ENCODE results near the gene IRF1. TPM values are rescaled to one million over a fixed set of nuclear protein-coding genes. Genes with fewer than 3 reads are reported as not detected.

Gene IRF1
- total RNA-seq, 1 experiment from 2014 or later = 5.7 TPM

DNA sequence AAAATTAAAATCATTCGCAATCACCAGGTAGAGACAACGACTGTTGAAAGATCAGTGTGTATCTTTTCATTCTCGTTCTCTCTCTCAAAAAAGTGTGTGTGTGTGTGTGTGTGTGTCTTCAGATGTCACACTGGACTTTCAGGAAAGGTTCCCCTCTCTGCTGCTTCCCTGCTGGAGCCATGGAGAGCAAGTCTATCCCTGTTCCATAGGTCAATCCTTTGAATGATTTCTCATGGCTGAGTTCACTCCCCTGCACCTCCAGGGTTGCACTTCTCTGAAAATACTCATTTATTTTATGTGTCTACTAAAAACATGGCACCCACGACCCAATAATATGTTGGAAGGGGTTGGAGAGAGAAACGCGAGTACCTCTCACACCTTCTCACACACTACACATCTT, 28.2 kb downstream of the IRF1 start:
- Histone ChIP-seq H3K4me1 (ENCODE audit: insufficient read depth, low read length, poor library complexity, severe bottlenecking) (peaks cover 27% of the 10 kb centered on the region), H3K4me3 (ENCODE audit: low read depth, low read length, poor library complexity, severe bottlenecking) (no peak overlapping the region)

DNA sequence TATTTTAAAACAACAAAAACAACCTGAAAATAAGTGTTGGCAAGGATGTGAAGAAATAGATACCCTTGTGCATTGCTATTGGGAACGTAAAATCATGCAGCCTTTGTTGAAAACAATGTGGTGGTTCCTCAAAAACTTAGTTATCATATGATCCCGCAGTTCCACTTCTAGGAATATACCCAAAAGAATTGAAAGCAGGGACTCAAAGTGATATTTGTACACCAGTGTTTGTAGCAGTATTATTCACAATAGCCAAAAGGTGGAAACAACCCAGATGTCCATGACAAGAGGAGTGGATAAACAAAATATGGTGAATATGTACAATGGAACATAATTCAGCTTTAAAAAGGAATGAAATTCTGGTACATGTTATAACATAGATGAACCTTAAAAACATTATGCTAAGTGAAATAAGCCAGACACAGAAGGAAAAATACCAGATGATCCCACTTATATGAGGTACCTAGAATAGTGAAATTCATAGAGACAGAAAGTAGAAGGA, 29.0 kb downstream of the IRF1 start:
- intact Hi-C loops (cut with micrococcal nuclease; ENCODE audit: unreplicated experiment) = no loop called here
- Histone ChIP-seq H3K36me3 (ENCODE audit: insufficient read depth, low read length, poor library complexity, severe bottlenecking) (no peaks in the 10 kb centered on the region), H3K4me3 (ENCODE audit: low read depth, low read length, poor library complexity, severe bottlenecking) (no peak overlapping the region), H3K4me1 (ENCODE audit: insufficient read depth, low read length, poor library complexity, severe bottlenecking) (peaks cover 29% of the 10 kb centered on the region), H3K27me3 (replicated peaks; ENCODE audit: insufficient read depth, low read depth, low read length, poor library complexity) (no peaks in the 10 kb centered on the region), H3K9me3 (ENCODE audit: low read depth, low read length, poor library complexity, severe bottlenecking) (no peaks in the 10 kb centered on the region), H3K27ac (ENCODE audit: low read depth, low read length, poor library complexity, severe bottlenecking) (no peak overlapping the region)
- DNase-seq (ENCODE audit: low spot score) = no peak
- ChIA-PET CTCF (no interaction called here), POLR2A (ENCODE audit: low non-redundant PET) (no interaction called here)
- no TSS peak for BruUV-seq (replicated peaks)
- TF ChIP-seq, protein P1, sequence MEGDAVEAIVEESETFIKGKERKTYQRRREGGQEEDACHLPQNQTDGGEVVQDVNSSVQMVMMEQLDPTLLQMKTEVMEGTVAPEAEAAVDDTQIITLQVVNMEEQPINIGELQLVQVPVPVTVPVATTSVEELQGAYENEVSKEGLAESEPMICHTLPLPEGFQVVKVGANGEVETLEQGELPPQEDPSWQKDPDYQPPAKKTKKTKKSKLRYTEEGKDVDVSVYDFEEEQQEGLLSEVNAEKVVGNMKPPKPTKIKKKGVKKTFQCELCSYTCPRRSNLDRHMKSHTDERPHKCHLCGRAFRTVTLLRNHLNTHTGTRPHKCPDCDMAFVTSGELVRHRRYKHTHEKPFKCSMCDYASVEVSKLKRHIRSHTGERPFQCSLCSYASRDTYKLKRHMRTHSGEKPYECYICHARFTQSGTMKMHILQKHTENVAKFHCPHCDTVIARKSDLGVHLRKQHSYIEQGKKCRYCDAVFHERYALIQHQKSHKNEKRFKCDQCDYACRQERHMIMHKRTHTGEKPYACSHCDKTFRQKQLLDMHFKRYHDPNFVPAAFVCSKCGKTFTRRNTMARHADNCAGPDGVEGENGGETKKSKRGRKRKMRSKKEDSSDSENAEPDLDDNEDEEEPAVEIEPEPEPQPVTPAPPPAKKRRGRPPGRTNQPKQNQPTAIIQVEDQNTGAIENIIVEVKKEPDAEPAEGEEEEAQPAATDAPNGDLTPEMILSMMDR (conservative IDR thresholded peaks at IDR 0.05; ENCODE audit: low read depth, low read length) = no peak
- no peak for TF ChIP-seq EZH2 (IDR thresholded peaks at IDR 0.05; ENCODE audit: borderline replicate concordance, low read depth, low read length, poor library complexity, severe bottlenecking)

More for the DNA sequence above, 28.2 kb downstream of the IRF1 start:
- BruUV-seq (replicated peaks) = no TSS peak
- DNase-seq (ENCODE audit: low spot score) = no peak
- ChIA-PET POLR2A (ENCODE audit: low non-redundant PET) (no interaction called here), CTCF (no interaction called here)
- TF ChIP-seq, protein P1 (conservative IDR thresholded peaks at IDR 0.05; ENCODE audit: low read depth, low read length) = no peak
- TF ChIP-seq EZH2 (IDR thresholded peaks at IDR 0.05; ENCODE audit: borderline replicate concordance, low read depth, low read length, poor library complexity, severe bottlenecking) = no peak
- no peak overlapping the region for H3K27ac ChIP-seq (ENCODE audit: low read depth, low read length, poor library complexity, severe bottlenecking)
- no peaks in the 10 kb centered on the region for H3K27me3 ChIP-seq (replicated peaks; ENCODE audit: insufficient read depth, low read depth, low read length, poor library complexity)
- H3K9me3 ChIP-seq (ENCODE audit: low read depth, low read length, poor library complexity, severe bottlenecking) = no peaks in the 10 kb centered on the region
- intact Hi-C loops (cut with micrococcal nuclease; ENCODE audit: unreplicated experiment) = no loop called here
- H3K36me3 ChIP-seq (ENCODE audit: insufficient read depth, low read length, poor library complexity, severe bottlenecking) = no peaks in the 10 kb centered on the region

GRCh38 chr5:132460846-132461568, 29.6 kb downstream of the IRF1 start:
- BruUV-seq (replicated peaks) = no TSS peak

More at GRCh38 chr5:132460846-132461568, 29.6 kb downstream of the IRF1 start:
- no peaks in the 10 kb centered on the region for H3K9me3 ChIP-seq (ENCODE audit: low read depth, low read length, poor library complexity, severe bottlenecking)
- H3K4me3 ChIP-seq (ENCODE audit: low read depth, low read length, poor library complexity, severe bottlenecking) = no peak overlapping the region
- ChIA-PET POLR2A (ENCODE audit: low non-redundant PET) (no interaction called here), CTCF (no interaction called here)
- H3K27me3 ChIP-seq (replicated peaks; ENCODE audit: insufficient read depth, low read depth, low read length, poor library complexity) = no peaks in the 10 kb centered on the region
- H3K4me1 ChIP-seq (ENCODE audit: insufficient read depth, low read length, poor library complexity, severe bottlenecking) = peaks cover 35% of the 10 kb centered on the region
- DNase-seq (ENCODE audit: low spot score) = no peak
- intact Hi-C loops (cut with micrococcal nuclease; ENCODE audit: unreplicated experiment) = no loop called here
- no peak for TF ChIP-seq EZH2 (IDR thresholded peaks at IDR 0.05; ENCODE audit: borderline replicate concordance, low read depth, low read length, poor library complexity, severe bottlenecking)
- TF ChIP-seq, protein P1 (conservative IDR thresholded peaks at IDR 0.05; ENCODE audit: low read depth, low read length) = no peak
- H3K27ac ChIP-seq (ENCODE audit: low read depth, low read length, poor library complexity, severe bottlenecking) = no peak overlapping the region
- no peaks in the 10 kb centered on the region for H3K36me3 ChIP-seq (ENCODE audit: insufficient read depth, low read length, poor library complexity, severe bottlenecking)

All from A673 (cell line).